Heart left ventricle (tissue), 13 donors: ENCODE data around the gene BANK1.

Experiments used
- CTCF ChIP-seq, 12 donors: fragments of 200-600 bp; sonication (generic) in 4 of 12; IDR thresholded peaks; one replicate each; pipeline versions ENCODE4 v1.5.0 to v1.8.0; 2018 to 2022; ENCODE audit warnings: antibody characterized with exemption in 12 of 12, mild to moderate bottlenecking in 5 of 12
- POLR2A ChIP-seq, 2 donors: fragments of 450-650 bp; IDR thresholded peaks; one replicate each; pipeline ENCODE4 v1.6.1; 2017; ENCODE audit warnings: antibody characterized with exemption in 2 of 2, mild to moderate bottlenecking in 2 of 2, moderate library complexity in 2 of 2
- donor health status: ischemic (EF 13 %, LVEDD 7.1; RV severe dilation, severe dysfunction).
- donor health status: DM: no; HTN: yes; CAD: no.
- donor health status: DM: no; HTN: no; CAD: no.
- donor health status: ischemic (EF 25% LVEDD 6.9; RV normal size, moderate dysfunction).
- donor health status: ischemic (EF 25% LVEDD 5.7; RV mildly dilated, moderate dysfunction).
- donor health status: ischemic (EF 35%, LVEDD 5.7; RV mildly dilated, moderate dysfunction).
- donor health status: nonischemic (EF 11% LVEDD 7.7; RV severe dilation, severe dysfunction).
- donor health status: DM: yes; HTN: yes; CAD: no.
- donor health status: PGD.
- donor health status: ischemic (EF 29% LVEDD 5.4; RV normal size, mild dysfunction).
- donor health status: nonischemic (EF 23%, LVEDD 6.1; RV moderate dilation, normal function).

- TF ChIP-seq CTCF (IDR thresholded peaks at IDR 0.05) = no peak
- no peak for TF ChIP-seq POLR2A (IDR thresholded peaks at IDR 0.05)
Observed at GRCh38 chr4:101885574-101885973, 95.0 kb downstream of the BANK1 start.
